GF-D8 (cell line): ENCODE data around the gene PHC3.

Source experiments
- DNase-seq: peaks from one replicate; lab custom pipeline; 2025; lab: John Stamatoyannopoulos, UW

The PHC3 gene

GRCh38 chr3:170043506-170043905 is 138.0 kb downstream of the PHC3 start:
- DNase-seq = no peak

- DNase-seq = no peak
Measured at GRCh38 chr3:170040418-170040817, 141.1 kb downstream of the PHC3 start.

GRCh38 chr3:170038434-170039110 is 143.0 kb downstream of the PHC3 start:
- no peak for DNase-seq
